HepG2 (cell line): Measurements from ENCODE around the gene CXXC5. TPM values are rescaled to one million over a fixed set of nuclear protein-coding genes. Genes with fewer than 3 reads are reported as not detected.

Experiments
- AGO1 ChIP-seq: fragments of 200-400 bp; formaldehyde crosslinking; IDR thresholded peaks from 2 replicates; pipeline ENCODE4 v1.6.1; 2017; ENCODE audit warnings: mild to moderate bottlenecking, low read depth, low read length, moderate library complexity; ENCODE audit not compliant: poor library complexity, severe bottlenecking
- ARNT2 ChIP-seq: sonication (generic); formaldehyde crosslinking; IDR thresholded peaks from 2 replicates; pipeline ENCODE4 v1.8.0; 2022; ENCODE audit warnings: mild to moderate bottlenecking, low read depth, missing genetic modification reagents, moderate library complexity
- ERF ChIP-seq: IDR thresholded peaks from 2 replicates; pipeline ENCODE4 v1.6.1; 2018; ENCODE audit warnings: missing biosample characterization, missing genetic modification reagents
- HNRNPL ChIP-seq: fragments of 200-400 bp; formaldehyde crosslinking; IDR thresholded peaks from 2 replicates; pipeline ENCODE4 v1.6.1; 2017; ENCODE audit warnings: mild to moderate bottlenecking, low read depth, low read length
- JUNB ChIP-seq: sonication (generic); formaldehyde crosslinking; IDR thresholded peaks from 2 replicates; pipeline ENCODE4 v1.8.0; 2022; ENCODE audit warnings: missing genetic modification reagents, mild to moderate bottlenecking, borderline replicate concordance
- MEF2D ChIP-seq: sonication (generic); formaldehyde crosslinking; IDR thresholded peaks from 2 replicates; pipeline ENCODE4 v1.5.1; 2020; ENCODE audit warnings: mild to moderate bottlenecking, missing genetic modification reagents
- PHF5A ChIP-seq: IDR thresholded peaks from one replicate; pipeline ENCODE4 v1.6.1; 2018; ENCODE audit warnings: low read depth, missing genetic modification reagents; ENCODE audit not compliant: unreplicated experiment
- RFX3 ChIP-seq: IDR thresholded peaks from 2 replicates; pipeline ENCODE4 v1.6.1; 2016; ENCODE audit warnings: missing biosample characterization, missing genetic modification reagents
- TFE3 ChIP-seq: IDR thresholded peaks from 2 replicates; pipeline ENCODE4 v1.6.1; 2016
- ZGPAT ChIP-seq: IDR thresholded peaks from 2 replicates; pipeline ENCODE4 v1.6.1; 2016; ENCODE audit warnings: mild to moderate bottlenecking
- ZNF160 ChIP-seq: sonication (generic); formaldehyde crosslinking; IDR thresholded peaks from 2 replicates; pipeline ENCODE4 v1.8.0; 2022; ENCODE audit warnings: mild to moderate bottlenecking, inconsistent platforms, missing genetic modification reagents
- ZNF33B ChIP-seq: sonication (generic); formaldehyde crosslinking; IDR thresholded peaks from 2 replicates; pipeline ENCODE4 v1.5.1; 2020; ENCODE audit warnings: mild to moderate bottlenecking, missing genetic modification reagents
- ZNF432 ChIP-seq: sonication (generic); formaldehyde crosslinking; IDR thresholded peaks from 2 replicates; pipeline ENCODE4 v1.5.0; 2020; ENCODE audit warnings: missing genetic modification reagents, mild to moderate bottlenecking, borderline replicate concordance
- ZNF556 ChIP-seq: sonication (generic); formaldehyde crosslinking; IDR thresholded peaks from 2 replicates; pipeline ENCODE4 v1.4.0; 2020; ENCODE audit warnings: mild to moderate bottlenecking, missing genetic modification reagents, borderline replicate concordance
- ZNF557 ChIP-seq: sonication (generic); formaldehyde crosslinking; IDR thresholded peaks from 2 replicates; pipeline ENCODE4 v1.4.0; 2020; ENCODE audit warnings: missing genetic modification reagents
- polyA plus RNA-seq, 8 experiments: library from polyadenylated mRNA; depleted of rRNA in 3 of 8; stranded (reverse) in 7 of 8; unstranded in 1 of 8; fragments of >200 nt; fragmentation: Illumina TruSeq in 4 of 8; extraction: Trizol in 4 of 8; gene quantifications; 2 replicates each; pipeline versions ENCODE4 v1.2.1 to v1.2.3, GENCODE V29; 2011 to 2016; ENCODE audit warnings: low read depth in 4 of 8, missing spikeins in 1 of 8, mixed read lengths in 1 of 8; ENCODE audit not compliant: insufficient read depth in 1 of 8
- total RNA-seq, 5 experiments: library from RNA; depleted of rRNA; stranded (reverse); fragments of >200 nt; fragmentation: Illumina TruSeq; extraction: Trizol; gene quantifications; 2 replicates each; pipeline ENCODE4 v1.2.3, GENCODE V29; 2016; ENCODE audit warnings: low read depth in 1 of 5
- TF ChIP-seq, protein P1 (sequence below): sonication (generic); formaldehyde crosslinking; IDR thresholded peaks from 2 replicates; pipeline ENCODE4 v1.4.0; 2020; ENCODE audit warnings: mild to moderate bottlenecking, missing genetic modification reagents, borderline replicate concordance
- TF ChIP-seq, protein P2 (sequence below): sonication (generic); formaldehyde crosslinking; IDR thresholded peaks from 2 replicates; pipeline ENCODE4 v1.9.0; 2021; ENCODE audit warnings: missing genetic modification reagents, borderline replicate concordance
- TF ChIP-seq, protein P3 (sequence below): IDR thresholded peaks from 2 replicates; pipeline ENCODE4 v1.6.1; 2016; ENCODE audit warnings: low read depth, borderline replicate concordance
- TF ChIP-seq, protein P4 (sequence below): sonication (generic); formaldehyde crosslinking; IDR thresholded peaks from 2 replicates; pipeline ENCODE4 v1.5.1; 2020; ENCODE audit warnings: mild to moderate bottlenecking, missing genetic modification reagents, borderline replicate concordance

CXXC5 gene
- total and polyA plus RNA-seq, 2 of the 13 experiments (the other 11 are each of a cell fraction or from before 2014, with no cell fraction given), result 32.3 to 33.0 TPM

GRCh38 chr5:139696894-139697658 lies 48.9 kb downstream of the CXXC5 start (continued):
- TF ChIP-seq ZNF160 (CRISPR knock-in tag) (peak; percentile 54; the same call in 1 of the 2 replicates), JUNB (CRISPR knock-in tag) (peak; percentile 62; the same call in 1 of the 2 replicates), ZNF556 (CRISPR knock-in tag) (0 out of 2 replicates have a peak, but pooled peaks have one; percentile 46), TFE3 (CRISPR knock-in tag) (0 out of 2 replicates have a peak, but pooled peaks have one; percentile 40), ARNT2 (CRISPR knock-in tag) (peak; percentile 56), PHF5A (CRISPR knock-in tag) (peak; percentile 56), ZGPAT (CRISPR knock-in tag) (peak; percentile 66; the same call in 1 of the 2 replicates), ZNF557 (CRISPR knock-in tag) (0 out of 2 replicates have a peak, but pooled peaks have one; percentile 53), ZNF33B (peak; percentile 48; the same call in 1 of the 2 replicates), AGO1 (peak; percentile 10), ERF (CRISPR knock-in tag) (0 out of 2 replicates have a peak, but pooled peaks have one; percentile 13), HNRNPL (peak; percentile 43; the same call in 1 of the 2 replicates), MEF2D (CRISPR knock-in tag) (0 out of 2 replicates have a peak, but pooled peaks have one; percentile 72), ZNF432 (CRISPR knock-in tag) (no peak), RFX3 (CRISPR knock-in tag) (no peak)
- TF ChIP-seq, protein P1, sequence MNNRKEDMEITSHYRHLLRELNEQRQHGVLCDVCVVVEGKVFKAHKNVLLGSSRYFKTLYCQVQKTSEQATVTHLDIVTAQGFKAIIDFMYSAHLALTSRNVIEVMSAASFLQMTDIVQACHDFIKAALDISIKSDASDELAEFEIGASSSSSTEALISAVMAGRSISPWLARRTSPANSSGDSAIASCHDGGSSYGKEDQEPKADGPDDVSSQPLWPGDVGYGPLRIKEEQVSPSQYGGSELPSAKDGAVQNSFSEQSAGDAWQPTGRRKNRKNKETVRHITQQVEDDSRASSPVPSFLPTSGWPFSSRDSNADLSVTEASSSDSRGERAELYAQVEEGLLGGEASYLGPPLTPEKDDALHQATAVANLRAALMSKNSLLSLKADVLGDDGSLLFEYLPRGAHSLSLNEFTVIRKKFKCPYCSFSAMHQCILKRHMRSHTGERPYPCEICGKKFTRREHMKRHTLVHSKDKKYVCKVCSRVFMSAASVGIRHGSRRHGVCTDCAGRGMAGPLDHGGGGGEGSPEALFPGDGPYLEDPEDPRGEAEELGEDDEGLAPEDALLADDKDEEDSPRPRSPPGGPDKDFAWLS (CRISPR knock-in tag), result 0 out of 2 replicates have a peak, but pooled peaks have one; percentile 16
- TF ChIP-seq, protein P2, sequence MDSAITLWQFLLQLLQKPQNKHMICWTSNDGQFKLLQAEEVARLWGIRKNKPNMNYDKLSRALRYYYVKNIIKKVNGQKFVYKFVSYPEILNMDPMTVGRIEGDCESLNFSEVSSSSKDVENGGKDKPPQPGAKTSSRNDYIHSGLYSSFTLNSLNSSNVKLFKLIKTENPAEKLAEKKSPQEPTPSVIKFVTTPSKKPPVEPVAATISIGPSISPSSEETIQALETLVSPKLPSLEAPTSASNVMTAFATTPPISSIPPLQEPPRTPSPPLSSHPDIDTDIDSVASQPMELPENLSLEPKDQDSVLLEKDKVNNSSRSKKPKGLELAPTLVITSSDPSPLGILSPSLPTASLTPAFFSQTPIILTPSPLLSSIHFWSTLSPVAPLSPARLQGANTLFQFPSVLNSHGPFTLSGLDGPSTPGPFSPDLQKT (CRISPR knock-in tag), result no peak
- TF ChIP-seq, protein P3, sequence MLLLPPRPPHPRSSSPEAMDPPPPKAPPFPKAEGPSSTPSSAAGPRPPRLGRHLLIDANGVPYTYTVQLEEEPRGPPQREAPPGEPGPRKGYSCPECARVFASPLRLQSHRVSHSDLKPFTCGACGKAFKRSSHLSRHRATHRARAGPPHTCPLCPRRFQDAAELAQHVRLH (CRISPR knock-in tag), result peak; percentile 35; the same call in 1 of the 2 replicates
- TF ChIP-seq, protein P4, sequence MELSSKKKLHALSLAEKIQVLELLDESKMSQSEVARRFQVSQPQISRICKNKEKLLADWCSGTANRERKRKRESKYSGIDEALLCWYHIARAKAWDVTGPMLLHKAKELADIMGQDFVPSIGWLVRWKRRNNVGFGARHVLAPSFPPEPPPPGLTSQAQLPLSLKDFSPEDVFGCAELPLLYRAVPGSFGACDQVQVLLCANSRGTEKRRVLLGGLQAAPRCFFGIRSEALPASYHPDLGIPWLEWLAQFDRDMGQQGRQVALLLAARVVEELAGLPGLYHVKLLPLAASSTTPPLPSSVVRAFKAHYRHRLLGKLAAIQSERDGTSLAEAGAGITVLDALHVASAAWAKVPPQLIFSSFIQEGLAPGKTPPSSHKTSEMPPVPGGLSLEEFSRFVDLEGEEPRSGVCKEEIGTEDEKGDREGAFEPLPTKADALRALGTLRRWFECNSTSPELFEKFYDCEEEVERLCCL (CRISPR knock-in tag), result 0 out of 2 replicates have a peak, but pooled peaks have one; percentile 52
